Fibroblast of skin of right quadriceps (primary cell): ENCODE results near the gene ACTG1.
A peak's percentile ranks its signal among the peaks of the same experiment; 100 is the strongest.

Source experiments
- DNase-seq: peaks from one replicate; pipeline ENCODE4 v3.0.0-alpha.2; 2013

ACTG1 gene

DNA sequence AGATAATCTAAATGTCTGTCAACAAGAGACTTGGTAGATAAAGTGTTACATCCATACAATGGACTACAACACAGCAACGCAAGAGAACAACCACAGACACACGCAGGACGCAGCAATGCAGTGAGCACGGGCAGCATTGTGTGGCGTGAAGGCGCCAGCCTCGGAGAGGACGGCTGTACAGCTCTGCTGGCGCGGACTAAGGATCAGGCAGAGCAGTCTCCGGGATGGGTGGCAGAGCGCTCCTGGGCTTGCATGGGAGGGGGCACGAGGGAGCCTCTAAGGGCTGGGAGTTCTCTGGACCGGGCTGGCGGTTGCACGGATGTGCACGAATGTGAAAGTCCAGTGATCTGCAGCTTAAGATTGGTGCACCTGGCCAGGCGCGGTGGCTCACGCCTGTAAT, 34.5 kb downstream of the ACTG1 start:
- no peak for DNase-seq

DNA sequence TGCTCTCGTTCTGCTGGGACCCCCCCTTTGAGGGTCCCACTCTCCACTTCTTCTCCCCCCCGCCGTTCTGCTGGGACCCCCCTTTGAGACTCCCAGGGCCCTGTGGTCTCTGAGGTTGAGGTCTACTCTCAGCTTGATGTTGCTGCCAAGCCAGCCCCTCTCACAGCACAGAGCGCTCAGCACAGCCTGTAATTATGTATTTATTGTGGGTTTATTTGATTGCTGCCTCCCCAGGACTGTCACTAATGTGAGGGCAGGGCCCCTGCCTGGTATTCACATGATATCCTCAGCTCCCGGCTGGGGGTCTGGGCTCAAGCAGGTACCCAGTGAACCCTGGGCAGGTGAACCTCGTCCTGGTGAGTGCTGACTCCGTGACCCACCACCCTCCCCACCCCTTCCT, 35.4 kb downstream of the ACTG1 start:
- no peak for DNase-seq

DNA sequence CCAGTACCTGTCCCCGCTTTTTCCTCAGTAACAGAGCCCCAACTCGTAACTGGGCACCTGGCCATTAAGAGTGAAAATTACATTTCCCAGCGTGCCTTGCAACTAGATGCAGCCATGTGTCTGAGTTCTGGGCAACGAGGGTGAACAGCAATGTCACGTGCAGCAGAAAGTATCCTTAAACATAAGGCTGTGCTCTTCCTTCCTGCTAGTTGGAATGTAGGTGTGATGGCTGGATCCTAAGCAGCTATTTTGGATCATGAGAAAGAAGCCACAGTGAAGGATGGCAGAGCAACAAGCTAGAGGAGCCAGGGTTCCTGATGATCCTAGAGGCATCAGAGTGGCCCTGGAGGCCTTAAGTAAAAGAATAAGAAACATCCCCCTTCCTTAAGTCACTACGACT, 36.0 kb downstream of the ACTG1 start:
- DNase-seq: no peak

DNA sequence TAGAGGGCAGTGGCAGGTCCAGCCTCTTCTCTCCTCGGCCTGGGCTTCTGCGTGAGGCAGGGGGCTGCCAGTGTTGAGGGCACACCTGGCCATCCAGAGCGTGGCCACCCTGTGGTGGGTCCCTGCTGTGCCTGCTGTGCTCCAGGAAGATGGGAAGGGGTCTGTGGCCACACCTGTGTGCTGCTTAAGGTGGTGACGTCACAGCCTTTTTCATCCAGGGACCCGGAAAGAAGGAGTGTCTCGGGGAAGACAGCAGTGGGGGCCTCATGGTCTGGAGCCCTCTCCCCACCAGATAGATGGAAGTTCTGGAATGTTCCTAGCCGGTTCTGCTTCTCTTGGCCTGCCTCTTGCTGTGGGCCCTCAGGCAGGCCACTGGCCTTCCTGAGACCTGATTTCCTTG, 36.5 kb downstream of the ACTG1 start:
- DNase-seq: no peak

DNA sequence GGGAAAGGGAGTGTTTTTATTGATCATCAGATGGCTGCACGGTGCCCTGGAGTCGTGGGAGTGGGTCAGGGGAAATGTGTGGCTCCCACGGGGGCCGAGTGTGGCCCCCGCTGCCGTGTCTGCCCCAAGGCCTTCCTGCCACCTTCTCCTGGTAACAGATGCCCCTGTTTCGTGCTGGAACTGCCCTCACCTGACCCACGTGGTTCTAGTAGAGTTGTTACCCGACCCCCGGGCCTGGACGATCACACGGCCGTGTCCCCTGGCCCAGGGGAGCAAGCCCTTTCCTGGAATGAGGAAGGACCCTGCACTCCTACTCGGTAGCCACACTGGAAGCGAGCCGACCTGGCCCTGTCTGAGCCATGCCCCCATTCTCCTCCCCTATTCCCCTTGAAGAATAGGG, 37.6 kb downstream of the ACTG1 start:
- no peak for DNase-seq

DNA sequence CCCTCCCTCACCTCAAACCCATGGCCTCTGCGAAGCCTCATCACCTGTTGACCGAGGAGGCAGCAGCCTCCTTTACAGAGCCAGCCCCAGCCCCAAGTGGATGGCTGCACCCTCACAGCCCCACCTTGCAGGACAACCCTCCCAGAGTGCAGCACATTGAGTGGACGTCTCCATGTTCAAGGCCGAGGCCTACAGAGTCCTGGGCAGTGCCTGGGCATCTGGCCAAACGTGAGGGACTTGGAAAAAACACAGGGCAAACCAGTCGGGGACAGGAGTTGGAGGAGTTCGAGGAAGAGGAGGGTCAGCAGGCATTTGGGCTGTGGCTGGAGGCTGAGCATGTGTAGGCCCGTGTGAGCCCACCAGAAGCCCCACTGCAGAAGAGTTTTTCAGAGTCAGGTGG, 39.6 kb downstream of the ACTG1 start:
- no peak for DNase-seq

DNA sequence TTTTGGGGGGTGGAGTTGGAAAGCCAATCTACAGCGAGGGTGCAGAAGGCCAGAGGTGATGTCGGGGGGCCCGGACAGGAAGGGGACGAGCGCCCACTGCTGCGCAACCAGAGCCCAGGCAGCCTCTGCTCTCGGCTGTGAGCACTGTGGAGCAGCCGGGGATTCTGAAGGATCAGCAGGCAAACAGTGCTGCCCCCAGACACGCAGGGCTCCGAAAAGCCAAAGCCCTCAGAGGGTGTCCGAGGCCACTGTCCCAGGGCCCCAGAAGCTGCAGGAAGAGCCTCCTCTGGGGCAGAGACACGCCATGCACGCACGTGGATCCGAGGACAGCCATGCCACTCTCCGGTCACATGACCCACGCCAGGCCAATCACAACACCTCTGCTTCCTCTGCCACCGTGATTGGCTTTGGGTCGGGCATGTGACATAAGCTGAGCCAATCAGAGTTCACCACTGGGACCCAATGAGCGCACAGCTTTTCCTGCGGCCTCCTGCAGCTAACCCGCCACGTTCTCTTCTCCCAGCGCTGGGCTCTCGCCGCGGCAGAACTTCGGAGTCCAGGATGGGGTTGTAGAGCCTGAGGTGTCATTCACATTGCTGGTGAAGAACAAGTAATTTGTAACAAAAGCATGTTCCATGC, 40.7 kb downstream of the ACTG1 start:
- DNase-seq: peak; percentile 96

DNA sequence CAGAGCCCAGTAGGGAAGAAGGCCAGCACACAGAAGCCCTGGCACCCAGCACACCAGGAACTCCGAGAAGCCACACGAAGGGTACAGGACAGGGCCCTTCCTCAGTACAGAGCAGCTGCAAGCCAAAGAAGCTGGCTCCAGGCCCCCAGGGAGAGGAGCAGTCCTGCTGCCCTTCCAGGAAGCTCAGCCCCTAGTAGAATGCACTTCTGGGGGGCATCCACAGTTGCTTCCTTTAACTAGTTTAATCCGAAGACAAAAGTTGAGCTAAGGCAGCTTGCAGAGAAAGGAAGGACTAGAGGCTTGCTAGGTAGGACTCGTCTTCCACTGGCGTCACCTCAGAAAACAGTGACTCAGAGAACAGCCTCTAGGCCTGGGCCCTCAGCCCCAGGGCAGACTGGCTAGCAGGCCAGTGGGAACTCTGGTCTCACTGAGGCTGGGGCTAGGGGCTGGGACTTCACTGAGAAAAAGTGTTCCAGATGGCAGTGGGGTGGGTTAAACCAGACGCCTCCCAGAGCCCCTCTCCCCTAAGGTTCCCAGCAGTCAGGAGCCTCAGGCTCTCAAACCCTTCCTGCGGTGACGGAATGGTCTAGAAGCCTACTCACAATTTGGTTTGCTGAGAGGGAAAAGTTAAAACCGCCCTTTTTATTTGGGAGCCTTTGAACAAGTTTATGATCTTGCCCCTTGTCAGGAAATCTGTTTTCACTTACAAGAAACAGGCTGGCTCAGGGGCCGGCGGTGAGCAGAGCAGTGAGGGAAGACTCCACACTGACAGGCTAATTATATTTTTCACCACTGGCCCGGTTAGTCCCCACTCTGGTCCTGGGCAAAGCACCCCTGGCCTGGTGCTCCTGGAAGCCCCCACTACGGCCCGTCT, 41.4 kb downstream of the ACTG1 start:
- DNase-seq: peak; percentile 53

DNA sequence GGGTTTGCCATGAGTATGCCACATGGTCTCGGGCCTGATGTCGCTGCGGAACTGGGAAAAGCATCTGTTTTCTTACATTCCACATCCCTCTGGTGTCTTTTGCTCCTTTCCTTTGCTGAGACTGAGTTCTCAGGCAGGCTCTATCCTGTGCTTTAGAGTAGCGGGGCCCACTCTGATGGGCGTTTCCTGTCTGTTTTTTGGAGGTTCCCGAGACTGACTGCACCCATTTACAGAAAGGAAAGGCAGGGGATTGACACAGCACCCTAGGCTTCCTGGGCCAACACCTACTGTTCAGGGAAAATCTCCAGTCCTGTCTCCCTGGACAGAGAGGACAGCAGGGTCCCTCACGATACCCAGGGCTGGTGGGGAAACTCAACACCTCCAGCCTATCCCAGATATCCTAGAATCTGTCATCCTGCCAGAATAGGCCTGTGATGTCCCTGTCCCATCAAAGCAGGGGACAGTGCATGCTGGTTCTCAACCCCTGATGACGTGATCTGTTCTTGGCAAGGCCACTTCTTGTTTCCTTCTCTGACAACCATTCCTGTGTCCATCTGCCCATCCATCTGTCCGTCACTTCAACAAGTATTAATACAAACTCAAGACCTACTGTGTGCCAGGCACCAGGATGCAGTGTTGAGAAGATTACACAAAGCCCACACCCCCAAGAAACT, 42.2 kb downstream of the ACTG1 start:
- no peak for DNase-seq

DNA sequence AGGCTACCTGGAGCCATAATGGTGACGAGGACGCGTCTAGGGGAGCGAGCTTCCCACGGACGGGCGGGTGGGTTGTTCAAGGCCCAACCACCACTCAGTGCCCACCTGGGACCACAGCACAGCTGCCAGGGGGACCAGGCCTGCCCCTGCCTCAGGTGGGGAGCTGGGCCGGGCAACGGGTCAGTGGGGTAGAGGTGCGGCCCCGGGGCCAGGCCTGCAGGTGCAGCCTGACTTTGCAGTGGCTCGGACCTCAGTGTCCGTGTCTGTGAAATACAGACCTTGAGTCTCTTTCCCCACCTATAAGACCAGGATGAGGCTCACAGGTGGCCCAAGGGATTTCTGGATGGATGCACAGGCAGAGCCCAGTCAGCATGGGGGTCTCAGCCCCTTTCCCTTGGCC, 43.3 kb downstream of the ACTG1 start:
- DNase-seq: no peak

DNA sequence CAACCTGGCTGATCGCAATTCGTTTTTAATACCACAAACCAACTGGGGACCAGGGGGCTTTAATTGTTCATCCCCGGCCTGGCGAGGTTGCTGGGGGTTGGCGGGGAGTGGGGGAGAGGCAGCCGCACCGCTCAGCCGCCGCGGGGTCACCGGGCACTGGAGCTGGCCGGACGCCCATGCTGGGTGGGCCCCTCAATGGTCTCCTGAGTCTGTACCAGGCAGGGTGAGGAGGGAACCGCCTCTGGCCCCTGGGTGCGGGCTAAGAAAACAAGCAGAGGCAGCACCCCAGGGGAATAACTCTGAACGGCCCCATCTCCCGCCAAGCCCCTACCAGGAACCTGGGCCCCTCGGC, 43.9 kb downstream of the ACTG1 start:
- no peak for DNase-seq

DNA sequence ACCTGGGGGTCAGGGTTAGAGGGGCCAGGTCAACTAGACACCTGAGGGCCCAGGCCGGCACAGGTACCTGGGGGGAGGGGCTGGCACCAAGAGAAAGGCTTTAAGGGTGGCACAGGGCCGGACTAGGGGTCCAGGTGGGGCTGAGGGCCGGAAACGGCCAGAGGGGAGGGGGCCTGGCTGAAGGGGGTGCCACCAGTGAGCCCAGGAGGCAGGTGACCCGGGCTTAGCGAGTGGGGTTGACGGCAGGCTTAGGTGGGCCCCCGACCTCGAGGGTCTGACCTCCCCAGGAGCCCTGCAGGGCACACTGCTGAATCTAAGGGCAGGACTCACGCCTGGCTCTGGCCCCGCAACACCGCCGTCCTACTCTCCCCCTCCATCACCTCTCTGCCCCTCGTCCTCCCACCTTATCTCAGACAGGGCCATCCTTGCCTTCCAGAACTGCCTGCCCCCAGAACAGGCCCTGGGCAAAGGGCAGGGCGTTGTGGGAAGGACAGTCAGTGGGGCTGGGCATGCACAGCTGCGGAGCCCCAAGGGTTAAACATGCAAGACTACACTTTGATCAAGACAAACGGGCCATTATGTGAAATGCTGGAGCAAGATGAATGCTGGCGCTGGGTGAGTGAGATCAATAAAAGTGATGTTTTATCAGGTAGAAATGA, 44.4 kb downstream of the ACTG1 start:
- no peak for DNase-seq

DNA sequence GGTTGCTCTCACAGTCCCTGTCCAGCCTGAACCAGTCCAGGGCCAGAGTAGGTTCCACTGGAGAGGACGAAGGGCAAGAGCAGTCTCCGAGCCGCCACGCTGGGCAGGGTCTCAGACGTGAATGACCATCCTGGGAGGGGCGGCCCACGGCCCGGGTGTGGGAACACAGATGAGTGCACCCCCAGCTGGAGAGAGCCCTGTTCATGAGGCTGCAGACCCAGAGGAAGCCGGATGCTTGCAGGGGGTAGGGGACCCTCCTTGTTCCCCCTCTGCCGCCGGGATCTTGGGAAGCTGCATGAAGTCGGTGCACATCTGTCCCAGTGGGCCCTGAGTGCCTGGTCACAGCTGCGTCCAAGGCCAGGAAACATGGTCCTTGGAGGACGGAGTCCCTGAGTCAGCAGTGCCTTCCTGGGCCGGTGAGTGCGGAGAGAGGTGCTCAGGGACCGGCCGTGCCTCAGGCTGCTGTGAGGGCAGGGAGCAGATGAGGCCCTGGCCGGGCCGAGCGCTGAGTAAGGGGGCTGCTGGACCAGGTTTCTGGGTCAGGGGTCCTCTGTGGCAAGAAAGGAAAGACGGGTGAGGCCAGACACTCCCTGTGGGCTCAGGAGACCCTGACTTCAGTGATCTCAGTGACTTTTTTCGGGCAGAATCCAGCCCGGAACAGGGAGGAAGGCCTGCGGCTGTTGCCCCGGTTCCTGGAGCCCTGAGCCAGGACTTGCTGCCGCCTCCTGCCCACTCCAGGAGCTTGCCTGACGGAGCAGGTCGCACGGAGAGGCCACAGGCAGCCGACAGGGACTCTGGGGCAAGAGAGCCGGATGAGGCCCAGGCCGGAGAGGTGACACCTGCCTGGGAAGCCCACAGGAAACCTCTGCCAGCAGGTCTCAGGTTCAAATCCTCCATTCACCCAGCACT, 45.8 kb downstream of the ACTG1 start:
- no peak for DNase-seq

DNA sequence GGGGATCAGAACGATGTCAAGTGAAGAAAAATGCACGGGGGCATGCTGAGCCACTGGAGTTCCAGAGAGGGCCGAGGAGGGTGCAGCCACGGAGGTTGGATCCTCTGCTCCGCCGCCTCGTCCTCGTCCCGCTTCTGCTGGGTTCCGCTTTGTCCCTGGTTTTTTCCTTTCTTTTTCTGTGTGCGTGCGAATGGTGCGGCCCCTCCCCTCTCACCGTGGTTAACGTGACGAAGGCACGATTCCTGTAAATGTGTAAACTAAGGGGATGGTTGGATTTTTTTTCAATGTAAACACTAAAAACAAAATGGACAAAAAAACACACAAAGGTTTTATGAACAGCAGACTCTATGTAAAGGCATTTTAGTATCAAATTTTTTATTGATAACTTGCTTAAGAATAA, 46.7 kb downstream of the ACTG1 start:
- DNase-seq: no peak

DNA sequence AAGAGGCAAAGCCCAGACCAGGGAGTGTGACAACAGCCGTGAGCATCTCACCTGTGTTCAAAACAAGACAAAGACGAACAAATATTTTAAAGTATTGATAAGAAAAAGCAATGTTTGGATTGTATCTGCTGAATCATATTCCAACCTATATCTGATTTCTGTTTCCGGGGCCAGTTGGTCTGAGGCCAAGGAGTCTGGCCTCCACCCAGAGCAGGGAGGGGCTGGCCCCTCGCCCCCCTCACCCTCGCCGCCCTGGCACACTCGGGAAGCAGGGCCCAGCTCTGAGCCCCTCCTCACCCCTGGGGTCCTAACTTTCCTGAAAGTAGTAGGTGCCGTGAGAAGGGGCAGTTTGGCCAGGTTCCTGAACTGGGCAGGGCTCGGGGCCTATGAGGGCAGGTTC, 48.0 kb downstream of the ACTG1 start:
- no peak for DNase-seq

DNA sequence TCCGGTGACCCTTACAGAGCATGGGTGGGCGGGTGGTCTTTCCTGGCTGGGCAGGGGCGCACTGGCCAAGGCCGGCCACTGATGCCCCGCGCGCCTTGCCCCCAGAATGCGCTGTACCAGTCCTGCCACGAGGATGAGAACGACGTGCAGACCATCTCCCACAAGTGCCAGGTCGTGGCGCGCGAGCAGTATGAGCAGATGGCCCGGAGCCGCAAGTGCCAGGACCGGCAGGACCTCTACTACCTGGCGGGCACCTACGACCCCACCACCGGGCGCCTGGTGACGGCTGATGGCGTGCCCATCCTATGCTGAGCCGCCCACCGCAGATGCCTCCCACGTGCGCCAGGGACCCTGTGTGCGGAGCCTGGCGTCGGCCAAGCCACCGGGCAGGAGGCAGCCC, 49.1 kb downstream of the ACTG1 start:
- DNase-seq: no peak

DNA sequence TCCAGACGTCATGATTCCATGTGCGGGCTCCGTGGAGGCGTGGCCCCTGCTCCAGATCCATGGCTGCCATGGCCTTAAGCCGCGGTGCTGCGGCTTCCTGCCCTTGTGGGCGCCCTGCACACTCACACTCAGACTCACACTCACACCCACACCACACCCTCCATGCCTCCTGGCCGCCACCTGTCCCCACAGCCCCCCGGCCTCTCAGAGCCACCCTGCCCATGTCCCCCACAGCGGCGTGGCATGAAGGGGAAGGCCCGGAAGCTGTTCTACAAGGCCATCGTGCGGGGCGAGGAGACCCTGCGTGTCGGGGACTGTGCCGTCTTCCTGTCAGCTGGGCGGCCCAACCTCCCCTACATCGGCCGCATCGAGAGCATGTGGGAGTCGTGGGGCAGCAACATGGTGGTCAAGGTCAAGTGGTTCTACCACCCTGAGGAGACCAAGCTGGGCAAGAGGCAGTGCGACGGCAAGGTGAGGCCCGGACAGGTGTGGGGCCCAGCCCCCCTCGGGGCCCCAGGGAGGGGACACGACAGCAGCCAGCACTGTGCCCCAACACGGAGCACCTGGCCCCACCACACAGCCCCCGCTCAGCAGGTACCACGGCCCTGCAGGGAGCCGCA, 50.0 kb downstream of the ACTG1 start:
- DNase-seq: no peak

DNA sequence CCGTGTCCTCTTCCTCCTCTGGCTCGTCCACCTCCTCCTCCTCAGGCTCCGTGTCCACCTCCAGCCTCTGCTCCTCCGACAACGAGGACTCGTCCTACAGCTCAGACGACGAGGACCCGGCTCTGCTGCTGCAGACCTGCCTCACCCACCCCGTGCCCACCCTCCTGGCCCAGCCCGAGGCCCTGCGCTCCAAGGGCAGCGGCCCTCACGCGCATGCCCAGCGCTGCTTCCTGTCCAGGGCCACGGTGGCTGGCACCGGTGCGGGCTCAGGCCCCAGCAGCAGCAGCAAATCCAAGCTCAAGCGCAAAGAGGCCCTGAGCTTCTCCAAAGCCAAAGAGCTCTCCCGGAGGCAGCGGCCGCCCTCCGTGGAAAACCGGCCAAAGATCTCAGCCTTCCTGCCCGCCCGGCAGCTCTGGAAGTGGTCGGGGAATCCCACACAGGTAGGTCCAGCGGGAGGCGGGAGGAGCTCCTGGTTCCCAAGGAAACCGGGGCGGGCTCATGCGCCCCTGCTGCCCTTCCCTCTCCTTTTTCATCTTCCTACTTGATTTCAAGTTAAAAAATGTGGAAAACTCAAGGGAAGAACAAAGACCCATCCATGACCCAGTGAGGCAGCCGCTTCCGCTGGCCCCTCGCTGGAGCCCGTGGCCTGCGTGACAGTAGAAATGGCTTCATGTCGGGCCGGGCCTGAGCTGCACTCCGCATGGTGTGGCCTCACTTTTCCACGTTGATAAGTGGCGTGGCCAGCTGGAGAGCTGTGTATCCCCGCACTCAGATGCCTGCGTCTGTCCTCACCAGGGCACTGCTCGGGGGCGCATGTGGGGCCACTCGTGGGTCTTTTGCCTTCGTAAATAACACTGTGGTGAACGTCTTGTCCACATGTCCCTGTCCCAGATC, 50.7 kb downstream of the ACTG1 start:
- no peak for DNase-seq

DNA sequence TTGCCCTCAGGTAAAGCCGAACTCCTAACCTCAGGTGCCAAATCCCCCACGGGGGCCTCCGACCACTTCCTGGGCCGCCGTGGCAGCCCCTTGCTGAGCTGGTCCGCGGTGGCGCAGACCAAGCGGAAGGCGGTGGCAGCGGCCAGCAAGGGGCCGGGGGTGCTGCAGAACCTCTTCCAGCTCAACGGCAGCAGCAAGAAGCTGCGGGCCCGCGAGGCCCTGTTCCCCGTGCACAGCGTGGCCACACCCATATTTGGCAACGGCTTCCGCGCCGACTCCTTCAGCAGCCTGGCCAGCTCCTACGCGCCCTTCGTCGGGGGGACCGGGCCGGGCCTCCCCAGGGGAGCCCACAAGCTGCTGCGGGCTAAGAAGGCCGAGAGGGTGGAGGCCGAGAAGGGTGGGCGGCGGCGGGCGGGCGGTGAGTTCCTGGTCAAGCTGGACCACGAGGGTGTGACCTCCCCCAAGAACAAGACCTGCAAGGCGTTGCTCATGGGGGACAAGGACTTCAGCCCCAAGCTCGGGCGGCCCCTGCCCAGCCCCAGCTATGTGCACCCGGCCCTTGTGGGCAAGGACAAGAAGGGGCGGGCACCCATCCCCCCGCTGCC, 51.6 kb downstream of the ACTG1 start:
- no peak for DNase-seq
